Putamen (tissue), 1 donor: ENCODE measurements around the gene SAFB2.
A peak's percentile ranks its signal among the peaks of the same experiment; 100 is the strongest.

Source experiments
- DNase-seq: peaks from one replicate; pipeline ENCODE4 v3.0.0-alpha.2; 2016; ENCODE audit warnings: low spot score

Gene SAFB2

DNA sequence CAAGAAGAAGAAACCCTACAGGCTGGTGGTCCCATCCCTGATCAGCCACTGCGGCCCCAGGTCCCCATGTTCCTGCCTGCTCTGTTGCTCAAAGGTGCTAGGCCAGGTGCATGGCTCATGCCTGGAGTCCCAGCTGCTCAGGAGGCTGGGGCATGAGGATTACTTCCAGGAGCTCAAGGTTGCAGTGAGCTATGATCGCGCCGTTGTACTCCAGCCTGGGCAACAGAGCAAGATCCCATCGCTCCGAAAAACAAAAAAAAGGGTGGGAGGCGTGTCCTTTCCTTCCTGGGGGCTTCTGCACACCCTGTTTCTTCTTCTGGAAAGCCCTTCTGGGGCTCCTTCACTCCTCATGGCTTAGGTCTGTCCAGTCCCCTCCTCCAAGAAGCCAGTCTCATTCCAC, 42.9 kb downstream of the SAFB2 start:
- DNase-seq: no peak

DNA sequence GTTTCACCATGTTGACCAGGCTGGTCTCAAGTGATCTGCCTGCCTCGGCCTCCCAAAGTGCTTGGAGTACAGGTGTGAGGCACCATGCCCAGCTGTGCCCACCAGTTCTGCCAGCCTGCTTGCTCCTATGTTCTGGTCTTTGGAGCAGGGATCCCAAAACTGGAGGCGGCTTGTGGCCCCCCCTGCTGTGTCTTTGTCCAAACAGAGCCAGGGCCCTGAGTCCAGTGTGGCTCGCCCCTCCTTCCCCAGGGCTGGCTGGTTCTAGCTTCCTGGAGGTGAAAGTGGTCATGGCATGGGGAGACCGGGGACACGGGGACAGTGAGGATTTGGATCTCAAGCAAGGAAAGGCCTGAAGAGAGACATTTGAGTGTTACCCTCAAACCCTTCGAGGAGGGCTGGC, 43.3 kb downstream of the SAFB2 start:
- DNase-seq: no peak

DNA sequence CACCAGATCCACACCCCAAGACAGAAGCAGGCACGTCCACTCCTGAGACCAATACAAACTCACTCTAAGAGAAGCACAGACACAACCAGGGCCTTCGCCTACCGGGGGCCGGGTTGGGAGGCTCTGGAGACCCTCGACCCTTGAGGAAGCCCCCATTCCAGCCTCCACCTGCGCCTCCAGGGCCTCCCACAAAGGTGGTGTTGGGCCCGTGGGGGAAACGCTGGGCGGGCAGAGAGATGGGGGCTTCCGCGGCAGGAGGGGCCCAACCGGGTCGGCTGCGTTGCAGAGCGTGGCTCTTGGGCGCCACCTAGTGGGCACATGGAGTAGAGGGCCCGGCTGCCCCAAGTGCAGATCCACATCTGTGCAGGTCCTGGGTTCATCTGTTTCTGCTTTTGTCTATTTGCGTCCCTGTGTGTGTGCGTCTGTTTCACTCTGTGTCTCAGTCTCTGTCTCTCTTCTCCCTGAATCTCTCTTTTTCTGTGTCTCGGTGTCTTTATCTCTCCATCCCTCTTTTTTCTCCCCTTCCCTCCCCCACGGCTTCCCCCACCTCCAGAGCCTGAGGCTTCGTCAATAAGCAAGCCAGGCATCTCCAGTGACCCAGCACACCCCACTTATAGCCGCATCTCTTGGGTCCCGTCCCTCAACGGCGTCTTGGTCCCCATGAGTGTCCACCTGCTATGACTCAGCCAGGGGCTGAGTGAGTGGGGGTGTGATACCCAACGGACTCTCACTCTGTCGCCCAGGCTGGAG, 44.3 kb downstream of the SAFB2 start:
- peak; percentile 42 for DNase-seq

DNA sequence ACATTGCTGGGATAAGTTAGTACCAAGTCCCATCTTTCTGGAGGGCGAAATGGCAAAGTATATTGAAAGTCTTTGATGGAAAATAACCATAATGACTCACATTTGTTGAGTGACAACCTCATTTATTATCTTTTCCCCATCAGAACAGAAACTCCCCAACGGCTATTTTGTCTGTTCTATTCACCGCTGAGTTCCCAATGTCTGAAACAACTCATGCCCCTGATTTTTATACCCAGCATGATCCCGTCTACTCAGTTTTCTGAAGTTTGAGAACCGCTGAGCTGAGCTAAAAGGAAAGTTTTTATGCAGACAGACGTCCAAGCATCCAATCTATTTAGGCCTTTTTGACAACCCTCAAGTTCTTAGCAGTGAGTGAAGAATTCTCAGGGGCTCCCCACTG, 47.0 kb downstream of the SAFB2 start:
- no peak for DNase-seq

DNA sequence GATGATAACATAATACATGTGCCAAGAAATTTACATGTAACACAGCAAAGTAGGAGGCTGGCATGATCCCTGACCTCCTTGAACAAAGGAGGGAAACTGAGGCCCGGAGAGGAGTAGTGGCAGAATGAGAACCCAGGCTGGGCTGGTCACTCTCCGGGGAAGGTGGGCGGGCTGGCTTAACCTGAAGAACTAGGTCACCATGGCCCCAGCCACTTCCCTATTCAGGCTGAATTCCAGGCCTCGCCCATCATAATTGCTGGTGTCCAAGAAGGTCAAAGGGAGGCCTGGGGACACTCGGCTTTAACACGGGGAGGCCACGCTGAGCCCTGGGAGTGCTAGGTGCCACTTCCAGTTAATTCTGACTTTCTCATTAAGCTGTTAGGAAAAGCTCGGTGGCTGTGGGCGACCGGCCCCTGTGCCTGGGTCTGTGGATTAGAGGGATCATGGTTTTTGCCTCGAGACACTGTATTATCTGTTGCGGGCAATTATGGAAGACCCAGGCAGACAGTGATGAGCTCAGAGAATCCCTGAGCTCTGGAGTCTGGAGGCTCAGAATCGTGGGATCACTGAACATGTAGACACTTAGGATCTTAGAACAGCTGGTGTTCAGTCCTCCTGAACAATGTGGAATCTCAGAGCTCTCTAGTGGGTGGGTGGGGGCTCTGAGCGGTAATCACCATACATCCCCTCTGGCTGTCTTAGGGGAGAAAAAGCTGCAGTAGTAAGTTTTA, 49.9 kb downstream of the SAFB2 start:
- no peak for DNase-seq

DNA sequence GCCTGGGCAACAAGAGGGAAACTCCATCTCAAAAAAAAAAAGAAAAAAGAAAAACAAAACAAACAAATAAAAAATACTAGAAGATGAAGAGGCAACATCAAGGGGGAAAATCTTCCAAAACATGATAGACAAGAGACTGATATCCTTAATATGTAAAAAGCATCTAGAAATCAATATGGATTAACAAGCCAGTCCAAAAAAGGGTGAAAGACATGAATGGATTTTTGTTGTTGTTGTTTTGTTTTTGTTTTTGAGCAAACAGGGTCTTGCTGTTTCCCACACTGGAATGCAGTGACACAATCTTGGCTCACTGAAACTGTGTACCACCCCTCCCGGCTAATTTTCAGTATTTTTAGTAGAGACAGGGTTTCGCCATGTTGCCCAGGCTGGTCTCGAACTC, 50.8 kb downstream of the SAFB2 start:
- no peak for DNase-seq

DNA sequence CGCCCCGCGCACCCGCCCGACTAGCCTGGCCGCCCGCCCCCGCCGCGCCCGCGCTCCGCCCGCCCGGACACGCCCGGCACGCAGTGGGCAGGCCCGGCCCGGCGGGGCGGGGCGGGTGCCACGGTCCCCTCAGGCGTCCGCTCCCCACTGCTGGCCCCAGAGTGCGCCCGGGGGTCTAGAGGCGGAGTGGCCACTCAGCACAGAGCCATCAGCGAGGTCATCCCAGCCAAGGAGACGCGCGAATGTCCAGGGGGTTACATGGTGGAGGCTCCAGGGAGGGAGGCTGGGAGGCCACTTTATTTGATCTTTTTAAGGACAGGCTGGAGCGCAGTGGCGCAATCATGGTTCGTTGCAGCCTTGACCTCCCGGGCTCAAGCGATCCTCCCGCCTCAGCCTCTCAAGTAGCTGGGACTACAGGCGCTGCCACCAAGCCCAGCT, 54.6 kb downstream of the SAFB2 start:
- DNase-seq: no peak

DNA sequence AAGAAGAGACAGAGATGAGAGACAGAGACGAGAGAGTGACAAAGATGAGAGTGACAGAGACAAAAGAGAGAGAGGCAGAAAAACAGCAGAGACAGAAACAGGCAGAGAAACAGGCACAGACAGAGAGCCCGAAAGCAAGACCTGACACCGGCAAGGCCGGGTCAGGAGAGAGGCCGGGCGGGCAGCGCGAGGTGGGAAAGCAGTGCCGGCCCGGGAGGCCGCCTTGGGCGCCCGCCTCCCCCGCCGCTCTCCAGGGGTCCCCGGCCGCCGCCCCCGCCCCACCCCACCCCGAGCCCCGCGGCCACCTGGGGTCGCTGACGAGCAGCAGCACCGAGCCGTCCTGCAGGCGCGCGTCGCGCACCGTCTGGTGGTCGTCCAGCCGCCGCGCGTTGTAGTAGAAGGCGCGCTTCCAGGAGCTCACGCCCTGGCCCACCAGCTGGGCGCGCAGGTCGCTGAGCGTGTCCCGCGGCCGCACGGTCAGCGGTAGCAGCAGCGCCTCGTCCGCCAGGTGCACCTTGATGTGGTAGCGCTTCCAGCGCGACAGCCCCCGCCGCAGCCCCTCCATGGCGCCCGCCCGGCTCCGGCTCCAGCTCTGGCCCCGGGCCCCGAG, 55.1 kb downstream of the SAFB2 start, which contains the start of gene TINCR:
Gene TINCR, minus strand, starts transcription at position 594 of the 610 bp plus-strand sequence.
- no peak for DNase-seq

DNA sequence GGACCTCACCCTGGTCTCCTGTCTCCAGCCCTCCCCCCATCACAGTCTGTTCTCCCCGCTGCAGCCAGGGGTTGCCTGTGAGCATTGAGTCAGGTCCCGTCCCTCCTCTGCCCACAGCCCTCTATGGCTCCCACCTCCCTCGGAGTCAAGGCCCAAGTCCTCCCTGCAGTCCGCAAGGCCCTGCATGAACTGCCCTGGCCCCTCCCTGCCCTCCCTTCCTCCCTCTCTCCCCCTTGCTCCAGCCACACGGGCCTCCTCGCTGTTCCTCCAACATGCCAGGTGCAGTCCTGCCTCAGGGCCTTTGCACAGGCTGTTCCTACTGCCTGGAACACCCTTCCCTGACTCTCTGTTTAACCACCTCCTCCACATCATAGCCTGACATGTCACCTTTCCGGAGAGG, 57.6 kb downstream of the SAFB2 start:
- no peak for DNase-seq

DNA sequence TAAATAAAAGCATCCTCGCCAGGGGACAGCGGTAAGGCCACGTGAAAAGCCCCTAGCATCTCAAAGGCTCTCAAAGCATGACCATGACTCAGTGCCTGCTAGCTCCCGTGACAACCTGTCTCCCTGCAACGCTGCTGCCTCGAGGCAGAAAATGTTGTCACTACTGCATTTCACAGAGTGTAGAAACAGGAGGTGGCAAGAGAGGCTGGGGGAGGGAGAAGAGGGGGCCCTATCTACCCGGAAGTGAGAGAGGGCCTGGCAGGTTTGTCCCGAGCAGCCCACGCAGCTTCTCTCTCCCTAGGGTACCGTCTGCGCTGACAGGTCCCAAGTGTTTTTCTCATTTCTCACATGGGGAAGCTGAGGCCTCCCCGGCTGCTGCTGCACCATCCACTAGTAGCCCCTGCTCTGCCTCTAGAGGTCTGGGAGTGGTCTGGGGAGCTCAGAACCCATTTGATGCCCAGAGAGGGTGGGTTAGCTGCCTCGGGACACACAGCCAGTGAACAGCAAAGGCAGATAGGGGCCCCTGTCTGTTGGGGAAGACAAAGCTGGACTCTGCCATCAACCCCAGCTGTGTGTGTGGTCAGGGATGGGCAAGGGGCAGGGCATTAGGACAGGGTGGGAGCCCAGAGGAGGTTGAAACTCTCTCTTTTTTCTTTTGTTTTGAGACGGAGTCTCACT, 58.5 kb downstream of the SAFB2 start:
- DNase-seq: no peak

DNA sequence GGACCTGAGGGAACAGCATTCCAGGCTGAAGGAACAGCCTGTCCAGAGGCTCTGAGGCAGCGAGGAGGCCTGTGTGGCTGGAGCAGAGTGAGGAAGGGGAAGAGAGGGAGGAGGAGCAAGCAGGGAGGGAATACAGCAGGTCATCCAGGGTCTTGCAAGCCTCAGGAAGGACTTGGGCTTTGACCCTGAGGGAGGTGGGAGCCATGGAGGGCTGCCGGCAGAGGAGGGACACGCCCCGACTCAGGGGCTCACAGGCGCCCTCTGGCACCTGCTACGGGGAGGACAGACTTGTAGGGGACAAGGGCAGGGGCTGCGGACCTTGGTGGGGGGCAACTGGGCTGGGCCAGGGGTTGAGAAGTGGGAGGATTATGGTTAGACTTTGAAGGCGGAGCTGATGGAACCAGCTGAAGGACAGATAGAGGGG, 59.6 kb downstream of the SAFB2 start:
- no peak for DNase-seq

DNA sequence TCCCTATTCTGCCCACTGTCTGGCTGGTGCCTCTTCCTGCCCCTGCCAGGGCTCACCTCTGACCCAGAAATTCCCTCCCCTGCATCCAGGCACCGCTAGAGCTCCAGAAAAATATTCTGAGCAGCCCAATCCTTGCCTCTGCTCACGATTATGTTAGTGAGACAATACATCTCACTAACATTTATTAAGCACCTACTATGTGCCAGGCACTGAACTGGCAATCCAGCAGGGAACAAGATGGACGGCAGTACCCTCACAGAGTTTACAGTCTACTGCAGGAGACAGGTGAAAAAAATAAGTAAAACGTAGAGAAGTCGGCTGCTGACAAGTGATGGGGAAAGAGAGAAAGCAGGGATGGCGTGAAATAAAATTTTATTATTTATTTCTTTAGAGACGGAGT, 60.3 kb downstream of the SAFB2 start:
- DNase-seq: no peak

DNA sequence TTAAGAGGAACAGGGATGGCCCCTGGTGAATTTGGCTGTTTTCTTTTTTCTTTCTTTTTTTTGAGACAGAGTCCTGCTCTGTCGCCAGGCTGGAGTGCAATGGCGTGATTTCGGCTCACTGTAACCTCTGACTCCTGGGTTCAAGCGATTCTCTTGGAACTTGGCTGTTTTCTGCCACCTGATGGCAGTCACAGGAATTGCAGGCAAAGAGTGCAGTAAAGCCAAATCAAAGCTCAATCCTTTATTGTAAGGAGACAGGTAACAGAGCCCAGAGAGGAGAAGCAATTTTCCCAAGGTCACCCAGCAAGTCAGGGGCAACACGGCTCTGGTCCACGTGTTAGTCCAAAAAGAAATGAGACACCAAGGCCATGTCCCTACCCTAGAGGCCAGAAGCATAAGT, 61.0 kb downstream of the SAFB2 start:
- no peak for DNase-seq

DNA sequence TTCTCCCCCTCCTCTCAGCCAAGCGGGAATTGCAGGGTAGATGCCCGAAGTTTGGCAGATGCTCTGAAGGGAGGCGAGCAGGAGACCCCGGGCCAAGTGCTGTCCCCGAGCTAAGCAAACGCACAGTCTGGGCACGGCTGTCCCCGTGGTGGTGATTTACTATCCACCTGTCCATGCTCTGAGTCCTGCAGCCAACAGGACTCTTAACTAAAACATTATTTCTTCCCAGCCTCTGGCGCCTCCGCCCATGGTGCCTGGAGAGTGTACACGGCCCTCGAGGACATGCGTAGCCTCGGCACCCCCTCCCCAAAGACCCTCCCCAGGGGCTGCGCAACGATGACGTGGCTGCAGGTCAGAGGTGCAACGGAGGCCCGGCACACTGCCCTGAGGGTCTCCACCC, 62.4 kb downstream of the SAFB2 start:
- no peak for DNase-seq

DNA sequence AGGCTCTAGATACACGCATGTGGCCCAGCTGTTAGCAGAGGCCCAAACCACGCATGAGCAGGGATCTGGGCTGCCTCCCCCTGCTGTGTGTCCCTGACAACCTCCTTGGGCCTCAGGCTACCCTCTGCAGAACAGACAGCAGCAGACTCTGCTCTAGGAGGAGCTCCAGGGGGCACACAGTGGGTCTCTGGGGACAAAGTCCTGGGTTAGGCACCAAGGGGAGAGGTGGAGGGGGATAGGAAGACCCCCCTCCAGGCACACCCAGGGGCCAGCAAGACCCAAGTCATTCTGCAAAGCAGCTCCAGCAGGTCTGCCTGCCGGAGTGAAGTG, 62.8 kb downstream of the SAFB2 start:
- DNase-seq: no peak

DNA sequence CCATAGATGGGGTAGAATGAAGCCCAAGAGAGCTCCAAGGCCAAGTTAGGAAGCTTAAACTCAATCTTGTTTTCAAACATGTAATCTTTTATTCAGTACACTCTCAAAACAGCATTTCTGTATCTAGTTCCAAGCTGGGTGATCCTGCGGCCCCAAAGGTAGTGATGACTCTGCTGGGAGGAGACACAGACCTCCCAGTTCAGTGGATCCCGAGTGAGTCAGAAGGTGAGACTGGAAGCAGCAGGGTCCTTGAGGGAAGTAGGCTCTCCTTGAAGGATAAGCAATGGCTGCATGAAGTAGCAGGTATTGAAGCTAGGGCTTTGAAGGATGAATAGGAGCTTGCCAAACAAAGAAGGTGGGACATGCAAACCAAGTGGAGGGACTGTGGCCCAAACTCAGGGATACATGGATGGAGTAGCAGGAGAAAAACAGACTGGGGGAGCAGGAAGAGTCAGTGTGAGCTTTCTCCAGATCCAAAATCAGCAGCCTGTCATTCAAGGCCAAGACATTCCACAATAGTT, 64.4 kb downstream of the SAFB2 start:
- no peak for DNase-seq

DNA sequence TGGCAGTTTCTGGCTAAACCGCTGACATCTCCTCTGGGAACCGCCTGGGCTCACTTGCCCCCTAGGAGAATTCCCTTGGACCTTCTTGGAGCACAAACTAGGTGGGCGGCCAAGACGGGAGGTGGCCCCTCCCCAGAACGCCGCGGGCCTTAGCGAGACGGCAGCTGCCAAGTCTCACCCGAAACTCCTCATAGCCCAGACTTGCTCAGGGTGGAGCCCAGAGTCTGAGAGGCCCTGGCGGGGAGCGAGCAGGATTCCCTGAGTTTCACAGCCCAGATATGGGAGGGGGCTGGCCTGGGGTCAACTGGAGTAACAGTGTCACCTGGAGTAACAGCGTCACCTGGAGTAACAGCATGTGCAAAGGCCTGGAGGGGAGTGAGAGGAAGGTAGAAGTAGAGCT, 64.9 kb downstream of the SAFB2 start:
- DNase-seq: no peak

DNA sequence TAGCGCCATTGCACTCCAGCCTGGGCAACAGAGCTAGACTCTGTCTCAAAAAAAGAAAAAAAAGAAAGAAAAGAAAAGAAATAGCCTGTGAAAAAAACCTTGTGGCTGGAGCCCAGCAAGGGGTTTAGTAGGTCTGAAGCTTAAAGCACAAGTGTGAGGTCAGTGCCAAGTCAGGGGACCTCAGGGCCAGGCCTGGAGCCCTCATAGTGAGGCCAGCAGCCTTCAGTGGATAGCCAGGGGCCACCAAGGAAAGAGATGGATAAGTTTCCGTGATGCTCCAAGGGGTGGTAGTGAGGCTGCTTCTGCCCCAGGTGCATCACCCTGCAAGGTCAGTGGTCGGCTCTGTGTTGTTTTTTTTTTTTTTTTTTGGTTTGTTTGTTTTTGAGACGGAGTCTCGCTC, 67.7 kb downstream of the SAFB2 start:
- no peak for DNase-seq

DNA sequence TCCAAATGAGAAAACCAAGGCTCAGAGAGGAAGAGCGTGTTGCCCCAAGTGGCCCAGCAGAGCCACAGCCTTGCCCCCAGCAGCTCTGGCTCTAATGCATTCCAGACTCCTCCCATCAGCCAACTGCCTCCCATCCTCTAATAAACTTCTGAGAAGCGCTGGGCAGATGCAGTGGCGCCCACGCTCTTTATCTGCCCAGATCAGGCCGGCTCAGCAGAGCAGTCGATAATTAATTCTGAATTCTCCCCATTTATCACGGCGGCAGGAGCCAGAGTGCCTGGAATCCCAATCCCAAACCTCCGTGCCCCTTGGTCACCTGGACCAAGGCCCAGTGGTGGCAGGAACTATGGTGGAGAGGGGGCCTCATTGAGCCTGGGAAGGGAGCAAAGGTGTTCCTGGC, 68.7 kb downstream of the SAFB2 start:
- DNase-seq: no peak

DNA sequence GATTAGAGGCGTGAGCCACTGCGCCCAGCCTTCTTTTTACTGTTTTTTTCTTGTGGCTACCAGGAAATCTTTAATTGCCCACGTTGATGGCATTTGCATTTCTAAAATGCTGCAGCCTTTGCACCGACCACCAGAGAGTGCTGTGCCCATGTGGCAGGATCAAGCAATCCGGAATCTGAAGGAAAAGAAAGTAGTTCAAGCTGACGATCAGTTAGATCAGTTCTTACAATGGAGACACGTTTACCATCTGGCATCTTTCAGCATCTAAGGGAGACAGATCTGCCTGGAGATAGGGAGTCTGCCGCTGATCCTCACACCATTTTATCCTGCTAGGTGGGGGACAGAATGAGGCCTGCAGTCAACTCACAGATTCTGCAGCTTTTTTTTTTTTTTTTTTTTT, 74.7 kb downstream of the SAFB2 start:
- no peak for DNase-seq

DNA sequence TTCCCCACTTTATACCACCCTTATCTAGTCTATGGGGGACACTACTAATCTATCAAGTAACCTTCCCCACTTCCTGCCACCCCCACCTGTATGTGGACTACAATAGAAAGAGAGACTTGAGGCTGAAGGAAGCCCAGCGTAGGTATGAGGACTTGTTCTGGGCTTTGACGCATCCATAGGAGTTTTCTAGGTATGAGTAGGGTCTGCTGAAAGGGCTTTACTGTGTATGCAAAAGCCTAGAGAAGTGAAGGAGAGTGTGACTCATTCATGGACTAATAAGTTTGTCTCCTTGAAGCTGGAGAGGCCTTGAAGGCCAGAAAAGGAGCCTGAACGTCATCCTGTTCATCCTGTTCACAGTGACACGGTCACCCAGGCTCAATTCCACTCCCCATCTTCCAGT, 76.6 kb downstream of the SAFB2 start:
- no peak for DNase-seq

DNA sequence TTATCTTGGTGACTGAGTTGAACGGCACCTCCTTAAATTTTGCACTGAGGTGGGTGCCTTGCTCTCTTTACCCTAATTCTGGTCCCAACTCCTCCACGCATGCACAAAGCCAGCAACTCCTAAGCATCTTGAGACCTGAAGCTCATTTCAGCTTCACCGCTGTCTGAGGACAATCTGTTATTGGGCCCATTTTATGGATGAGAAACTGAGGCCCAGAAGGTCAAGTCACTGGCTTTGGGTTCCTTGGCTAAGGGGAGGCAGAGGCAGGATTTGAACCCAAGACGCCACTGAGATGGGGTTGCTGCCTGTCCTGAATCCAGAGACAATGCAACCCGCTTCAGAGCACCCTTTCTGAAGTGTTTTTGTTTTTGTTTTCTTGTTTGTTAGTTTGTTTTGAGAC, 77.5 kb downstream of the SAFB2 start:
- DNase-seq: no peak

DNA sequence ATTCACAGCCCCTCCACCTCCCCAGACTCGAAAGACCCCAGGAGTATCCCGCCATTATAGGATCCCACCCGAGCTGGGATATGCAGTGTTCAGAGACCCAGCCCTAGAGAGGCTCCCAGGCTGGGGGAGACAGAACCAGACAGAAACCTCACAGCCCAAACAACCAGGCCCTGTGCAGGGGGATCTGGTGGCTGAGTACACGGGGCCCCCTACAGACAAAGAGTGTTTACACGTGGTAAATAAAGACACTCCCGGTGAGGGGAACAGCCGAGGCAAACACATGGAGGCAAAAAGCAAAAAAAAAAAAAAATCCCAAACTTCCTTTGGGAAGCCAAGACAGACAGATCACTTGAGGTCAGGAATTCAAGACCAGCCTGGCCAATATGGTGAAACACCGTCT, 79.9 kb downstream of the SAFB2 start:
- no peak for DNase-seq
